ENCODE results near the gene MAPK8IP2. TPM values are rescaled to one million over a fixed set of nuclear protein-coding genes. Genes with fewer than 3 reads are reported as not detected.

Gene MAPK8IP2
- total RNA-seq, 1 donor from 2014 or later, result not detected

DNA sequence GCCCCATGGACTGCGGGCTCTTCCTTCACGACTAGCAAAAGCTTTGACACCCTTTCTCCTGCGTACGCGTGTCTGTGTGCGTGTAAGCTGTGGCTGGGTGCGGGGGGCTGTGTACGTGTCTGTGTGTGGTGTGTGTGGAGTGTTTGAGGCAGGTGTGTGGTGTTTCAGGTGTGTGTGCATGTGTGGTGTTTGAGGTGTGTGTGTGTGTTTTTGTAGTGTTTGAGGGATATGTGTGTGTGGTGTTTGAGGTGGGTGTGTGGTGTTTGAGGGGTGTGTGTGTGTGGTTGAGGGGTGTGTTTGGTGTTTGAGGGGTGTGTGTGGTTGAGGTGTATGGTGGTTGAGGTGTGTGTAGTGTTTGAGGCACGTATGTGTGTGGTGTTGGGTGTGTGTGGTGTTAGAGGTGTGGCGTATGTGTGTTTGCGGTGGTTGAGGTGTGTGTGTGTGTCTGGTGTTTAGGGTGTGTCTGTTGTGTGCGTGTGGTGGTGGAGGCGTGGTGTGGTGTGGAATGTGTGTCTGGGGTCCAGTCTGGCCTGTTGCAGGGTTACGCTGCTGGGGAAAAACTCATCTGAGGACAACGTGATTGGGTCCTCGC is 28.0 kb downstream of the MAPK8IP2 start:
- peak overlapping the region; percentile 84 for H3K4me2 ChIP-seq
- no peak for DNase-seq (ENCODE audit: low spot score)
- no peaks in the 10 kb centered on the region for H3K4me1 ChIP-seq
- H3F3A ChIP-seq (ENCODE audit: low read depth), result peaks cover 8% of the 10 kb centered on the region
- no peaks in the 10 kb centered on the region for H3K36me3 ChIP-seq
- no peaks in the 10 kb centered on the region for H3K79me2 ChIP-seq (ENCODE audit: low read depth)
- Mint-ChIP-seq H3K4me1 (peaks cover 18% of the 10 kb centered on the region), H3K9me3 (no peaks in the 10 kb centered on the region), H3K27me3 (ENCODE audit: insufficient read depth, low read depth) (no peaks in the 10 kb centered on the region), H3K36me3 (no peaks in the 10 kb centered on the region), H3K4me3 (peak overlapping the region; percentile 90), H3K27ac (peak overlapping the region; percentile 18)
- H3K27me3 ChIP-seq, result peaks cover 6% of the 10 kb centered on the region
- TF ChIP-seq EZH2phosphoT487 (IDR thresholded peaks at IDR 0.05), result no peak
- TF ChIP-seq CTCF (IDR thresholded peaks at IDR 0.05), result no peak
- TF ChIP-seq EZH2 (IDR thresholded peaks at IDR 0.05), result no peak
- no peak overlapping the region for H3K9ac ChIP-seq
- peak overlapping the region; percentile 92 for H3K4me3 ChIP-seq
- no peaks in the 10 kb centered on the region for H3K9me3 ChIP-seq (ENCODE audit: low read depth)
- H2AFZ ChIP-seq (replicated peaks), result peak overlapping the region; percentile 88
- peaks cover 4% of the 10 kb centered on the region for H4K20me1 ChIP-seq (ENCODE audit: low read depth)
- H3K27ac ChIP-seq, result no peak overlapping the region

- Histone ChIP-seq H3K9ac (no peak overlapping the region), H3K4me2 (no peak overlapping the region), H3K4me3 (no peak overlapping the region), H3K9me3 (ENCODE audit: low read depth) (no peaks in the 10 kb centered on the region), H3K4me1 (no peaks in the 10 kb centered on the region), H3F3A (ENCODE audit: low read depth) (peaks cover 8% of the 10 kb centered on the region), H3K36me3 (no peaks in the 10 kb centered on the region), H3K27me3 (peaks cover 6% of the 10 kb centered on the region), H4K20me1 (ENCODE audit: low read depth) (peaks cover 4% of the 10 kb centered on the region), H3K79me2 (ENCODE audit: low read depth) (no peaks in the 10 kb centered on the region), H3K27ac (no peak overlapping the region), H2AFZ (replicated peaks) (no peak overlapping the region)
- no peaks in the 10 kb centered on the region for H3K36me3 Mint-ChIP-seq
- no peak for TF ChIP-seq EZH2phosphoT487 (IDR thresholded peaks at IDR 0.05)
- no peak for TF ChIP-seq CTCF (IDR thresholded peaks at IDR 0.05)
- no peak for TF ChIP-seq EZH2 (IDR thresholded peaks at IDR 0.05)
- no peak overlapping the region for H3K27ac Mint-ChIP-seq
- H3K4me1 Mint-ChIP-seq, result peaks cover 18% of the 10 kb centered on the region
- H3K27me3 Mint-ChIP-seq (ENCODE audit: insufficient read depth, low read depth), result peaks cover 2% of the 10 kb centered on the region
- H3K4me3 Mint-ChIP-seq, result peak overlapping the region; percentile 1
- H3K9me3 Mint-ChIP-seq, result no peaks in the 10 kb centered on the region
- no peak for DNase-seq (ENCODE audit: low spot score)
These were observed 29.8 kb downstream of the MAPK8IP2 start for GRCh38 chr22:50630376-50630775.

DNA sequence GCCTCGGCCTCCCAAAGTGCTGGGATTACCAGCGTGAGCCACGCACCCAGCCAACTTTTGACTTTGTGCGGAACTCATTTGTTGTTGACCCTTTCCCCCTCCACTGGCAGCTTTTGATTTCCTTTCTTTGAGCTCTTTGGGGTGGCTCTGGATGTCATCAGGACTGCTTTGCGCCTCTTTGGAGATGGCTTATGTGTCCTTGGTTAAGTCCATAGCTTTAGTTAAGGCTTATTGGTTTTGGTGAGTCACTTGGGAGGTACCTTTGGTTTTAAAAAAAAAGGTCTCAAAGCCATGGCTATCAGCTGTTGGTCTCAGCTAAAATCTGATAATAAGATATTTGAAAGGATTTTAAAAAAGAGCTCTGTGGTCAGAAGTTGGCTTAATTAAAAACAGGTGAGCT is 32.5 kb downstream of the MAPK8IP2 start:
- no peaks in the 10 kb centered on the region for H3K9me3 ChIP-seq (ENCODE audit: low read depth)
- no peak overlapping the region for H3K27ac ChIP-seq
- H3K36me3 Mint-ChIP-seq, result no peaks in the 10 kb centered on the region
- H3K27me3 ChIP-seq, result peaks cover 6% of the 10 kb centered on the region
- peaks cover 2% of the 10 kb centered on the region for H3K27me3 Mint-ChIP-seq (ENCODE audit: insufficient read depth, low read depth)
- no peaks in the 10 kb centered on the region for H3K36me3 ChIP-seq
- H3K4me1 ChIP-seq, result no peaks in the 10 kb centered on the region
- H2AFZ ChIP-seq (replicated peaks), result no peak overlapping the region
- no peak overlapping the region for H3K4me2 ChIP-seq
- H3K79me2 ChIP-seq (ENCODE audit: low read depth), result no peaks in the 10 kb centered on the region
- no peaks in the 10 kb centered on the region for H3F3A ChIP-seq (ENCODE audit: low read depth)
- no peak for DNase-seq (ENCODE audit: low spot score)
- no peaks in the 10 kb centered on the region for H4K20me1 ChIP-seq (ENCODE audit: low read depth)
- H3K4me3 Mint-ChIP-seq, result no peak overlapping the region
- no peak overlapping the region for H3K9ac ChIP-seq
- H3K4me3 ChIP-seq, result no peak overlapping the region
- H3K9me3 Mint-ChIP-seq, result no peaks in the 10 kb centered on the region
- TF ChIP-seq EZH2 (IDR thresholded peaks at IDR 0.05) (no peak), EZH2phosphoT487 (IDR thresholded peaks at IDR 0.05) (no peak), CTCF (IDR thresholded peaks at IDR 0.05) (no peak)
- no peak overlapping the region for H3K27ac Mint-ChIP-seq
- peaks cover 18% of the 10 kb centered on the region for H3K4me1 Mint-ChIP-seq
